HPDE6-E6E7 (cell line): ENCODE data around the gene UBAC1.

ENCODE experiments used
- DNase-seq: peaks from one replicate; pipeline ENCODE4 v3.0.0; 2011; ENCODE audit warnings: missing footprints; ENCODE audit errors: extremely low spot score

The UBAC1 gene

GRCh38 chr9:135993765-135994500, 32.8 kb upstream of the UBAC1 start:
- DNase-seq, result no peak

DNA sequence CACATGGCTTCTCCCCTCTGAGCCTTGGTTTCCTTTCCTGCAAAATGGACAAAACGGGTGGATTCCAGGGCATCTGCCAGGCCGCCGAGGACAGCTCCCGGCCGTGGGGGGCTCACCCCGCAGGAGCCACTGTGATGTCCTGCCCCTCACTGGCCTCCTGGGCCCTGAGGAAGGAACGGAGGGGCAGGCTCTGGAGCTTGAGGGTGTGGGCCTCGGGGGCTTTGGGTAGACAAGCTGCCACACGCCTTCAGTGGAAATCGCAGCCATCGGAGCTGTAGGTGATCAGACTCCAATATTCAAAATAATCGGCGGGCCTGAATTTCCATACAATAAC, 32.2 kb upstream of the UBAC1 start:
- DNase-seq, result no peak

- DNase-seq, result peak; percentile 39
Measured at GRCh38 chr9:135992486-135993408, 31.6 kb upstream of the UBAC1 start.

- DNase-seq, result no peak
Measured at GRCh38 chr9:135991771-135992170, 30.6 kb upstream of the UBAC1 start.

GRCh38 chr9:135990468-135991429, 29.6 kb upstream of the UBAC1 start:
- DNase-seq, result no peak

- DNase-seq, result no peak
Measured at GRCh38 chr9:135989722-135990467, 28.7 kb upstream of the UBAC1 start.

GRCh38 chr9:135989157-135989556, 28.0 kb upstream of the UBAC1 start:
- no peak for DNase-seq

DNA sequence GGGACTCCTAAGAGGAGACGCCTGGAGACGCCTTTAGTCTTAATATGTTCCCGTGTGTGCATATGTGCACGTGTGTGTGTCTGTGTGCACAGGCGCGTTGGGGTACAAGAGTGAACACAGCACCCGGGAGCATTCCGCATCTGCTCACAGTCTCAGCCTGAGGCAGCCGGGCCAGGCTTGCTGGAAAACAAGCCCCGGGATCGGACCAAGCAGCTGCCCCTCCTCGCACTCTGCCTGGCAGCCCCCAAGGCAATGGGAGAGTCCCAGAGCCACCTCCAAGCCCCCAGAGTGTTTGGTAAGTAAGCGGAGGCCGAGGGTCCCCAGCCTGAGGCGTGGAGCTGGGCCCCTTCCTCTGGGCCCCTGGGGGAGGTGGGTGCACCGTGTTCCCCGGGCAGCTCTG, 27.3 kb upstream of the UBAC1 start:
- no peak for DNase-seq

DNA sequence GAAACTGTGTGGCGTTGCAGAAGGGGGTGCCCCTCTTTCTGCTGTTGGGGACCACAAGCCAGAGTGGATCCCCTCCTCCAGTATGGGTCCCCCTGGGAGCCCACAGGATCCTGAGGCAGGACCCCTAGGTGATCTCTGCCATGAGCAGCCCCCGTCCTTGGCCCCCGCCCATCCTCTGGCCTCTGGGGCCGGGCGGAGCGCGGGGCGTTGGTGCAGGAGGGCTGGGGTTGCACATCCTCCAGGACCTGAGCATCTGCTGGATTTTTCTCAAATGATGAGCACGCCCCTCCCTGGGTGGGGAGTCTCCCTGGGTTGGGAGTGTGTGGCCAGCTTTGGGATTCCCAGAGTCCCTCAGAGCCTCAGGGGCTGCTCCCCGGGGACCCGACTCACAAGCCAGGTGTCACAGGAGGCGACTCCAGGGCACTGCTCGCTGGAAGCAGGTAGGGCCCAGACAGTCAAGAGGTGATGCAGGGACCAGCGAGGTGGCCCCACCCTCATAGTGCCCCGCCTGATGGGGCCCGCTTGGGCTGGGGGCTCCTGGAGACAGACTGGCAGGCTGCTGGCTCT, 26.7 kb upstream of the UBAC1 start:
- no peak for DNase-seq

DNA sequence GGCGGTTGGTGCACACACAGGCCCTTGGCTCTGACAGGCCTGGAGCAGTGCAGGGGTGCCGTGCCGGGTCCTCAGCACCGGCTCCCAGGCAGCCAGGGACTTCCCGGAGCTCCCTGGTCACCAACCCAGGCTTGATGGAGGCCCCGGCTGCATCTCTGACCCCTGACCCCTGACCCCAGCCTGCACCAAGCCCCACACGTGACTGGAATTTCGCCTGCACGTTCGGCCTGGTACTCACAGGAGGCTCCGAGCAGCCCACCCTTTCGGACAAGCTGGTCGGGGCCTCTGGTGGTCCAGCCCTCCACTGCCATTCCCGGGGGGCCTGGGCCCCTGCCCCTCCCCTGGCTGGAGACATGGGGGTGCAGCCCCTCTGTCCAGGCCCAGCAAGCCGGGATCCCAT, 25.4 kb upstream of the UBAC1 start:
- DNase-seq, result no peak

- no peak for DNase-seq
Measured at GRCh38 chr9:135985889-135986288, 24.7 kb upstream of the UBAC1 start.

- DNase-seq, result no peak
Measured at GRCh38 chr9:135985459-135985774, 24.2 kb upstream of the UBAC1 start.

- DNase-seq, result no peak
Measured at GRCh38 chr9:135984072-135984710, 23.0 kb upstream of the UBAC1 start.

GRCh38 chr9:135983208-135984071, 22.3 kb upstream of the UBAC1 start:
- no peak for DNase-seq

GRCh38 chr9:135982499-135983207, 21.5 kb upstream of the UBAC1 start:
- no peak for DNase-seq

DNA sequence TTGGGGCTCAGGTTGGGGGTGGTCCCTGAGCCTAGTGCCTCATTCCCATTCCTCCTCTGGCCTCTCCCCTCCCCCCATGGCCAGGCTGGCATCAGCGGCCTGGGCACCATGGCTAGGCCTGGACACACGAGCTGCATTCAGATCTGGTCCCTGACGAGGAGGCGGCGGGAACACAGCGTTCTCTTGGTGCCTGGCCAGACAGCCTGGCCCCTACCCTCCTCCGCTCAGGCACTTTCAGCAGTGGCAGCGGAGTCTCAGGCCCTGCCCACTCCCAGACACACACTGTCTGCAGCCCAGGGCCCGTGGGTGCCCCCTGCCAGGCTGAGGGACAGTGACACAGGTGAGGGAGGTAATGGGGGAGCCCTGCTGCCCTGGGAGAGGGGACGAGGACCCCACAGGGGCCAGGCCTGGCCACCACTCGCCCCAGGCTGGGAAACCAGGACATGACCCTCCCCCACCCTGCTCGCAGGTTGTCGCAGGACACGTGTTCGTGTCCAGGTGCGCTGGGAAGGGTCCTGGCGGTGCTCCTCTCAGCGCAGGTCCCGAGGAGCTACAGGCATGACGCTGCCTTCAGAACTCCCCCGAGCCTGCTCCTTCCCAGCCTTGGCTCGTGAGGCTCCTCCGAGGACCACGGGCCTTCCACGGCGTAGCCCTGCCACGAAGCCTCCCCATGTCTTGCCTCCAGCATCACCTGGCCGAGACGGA, 19.9 kb upstream of the UBAC1 start:
- no peak for DNase-seq

GRCh38 chr9:135979547-135980166, 18.5 kb upstream of the UBAC1 start:
- DNase-seq, result no peak
